GM10248 (cell line): ENCODE measurements around the gene DGKD.

Experiments
- CTCF ChIA-PET: fragments of 300-600 bp; sonication (Branson Sonifier 250); formaldehyde crosslinking; extraction: SDS; loops from one replicate; lab custom pipeline; 2021; ENCODE audit warnings: antibody characterized with exemption; lab: Yijun Ruan, JAX
- POLR2A ChIA-PET: fragments of 350-650 bp; sonication (Branson Sonifier 250); formaldehyde crosslinking; extraction: SDS; loops from one replicate; lab custom pipeline; 2020; ENCODE audit warnings: antibody characterized with exemption; lab: Yijun Ruan, JAX
- DNase-seq: peaks from one replicate; pipeline ENCODE4 v3.0.0; 2012; ENCODE audit errors: extremely low spot score
- TF ChIP-seq, protein P1 (sequence below): IDR thresholded peaks from 2 replicates; pipeline ENCODE4 v1.5.1; 2012; ENCODE audit warnings: mild to moderate bottlenecking, low read depth; ENCODE audit errors: extremely low read depth, missing control alignments, control extremely low read depth

The DGKD gene

DNA sequence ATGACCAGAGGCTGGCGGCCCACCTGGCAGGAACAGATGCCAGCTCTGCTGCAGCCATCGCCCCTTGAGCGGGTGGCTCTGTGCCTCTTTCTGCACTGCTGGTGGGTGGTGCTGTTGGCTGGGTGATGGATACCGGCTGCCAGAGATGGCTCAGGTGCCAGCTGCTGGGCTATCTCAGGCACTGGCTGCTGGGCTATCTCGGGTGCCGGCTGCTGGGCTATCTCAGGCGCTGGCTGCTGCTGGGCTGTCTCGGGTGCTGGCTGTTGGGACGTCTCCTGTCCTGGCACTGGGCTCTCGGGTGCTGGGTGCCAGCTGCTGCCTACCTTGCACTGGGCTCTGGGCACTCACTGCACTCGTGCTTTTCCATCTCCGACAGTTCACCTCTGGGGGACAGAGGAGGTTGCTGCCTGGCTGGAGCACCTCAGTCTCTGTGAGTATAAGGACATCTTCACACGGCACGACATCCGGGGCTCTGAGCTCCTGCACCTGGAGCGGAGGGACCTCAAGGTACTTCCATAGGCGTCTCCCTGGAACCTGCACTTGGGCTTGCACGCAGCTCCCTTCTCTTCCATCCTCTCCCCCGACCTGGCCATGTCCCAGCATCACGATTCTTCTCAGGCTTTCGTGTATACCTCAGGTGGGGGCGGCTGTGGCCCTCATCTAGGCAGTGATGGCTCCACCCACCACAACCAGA lies 113.9 kb downstream of the DGKD start:
- no peak for DNase-seq
- TF ChIP-seq, protein P1, sequence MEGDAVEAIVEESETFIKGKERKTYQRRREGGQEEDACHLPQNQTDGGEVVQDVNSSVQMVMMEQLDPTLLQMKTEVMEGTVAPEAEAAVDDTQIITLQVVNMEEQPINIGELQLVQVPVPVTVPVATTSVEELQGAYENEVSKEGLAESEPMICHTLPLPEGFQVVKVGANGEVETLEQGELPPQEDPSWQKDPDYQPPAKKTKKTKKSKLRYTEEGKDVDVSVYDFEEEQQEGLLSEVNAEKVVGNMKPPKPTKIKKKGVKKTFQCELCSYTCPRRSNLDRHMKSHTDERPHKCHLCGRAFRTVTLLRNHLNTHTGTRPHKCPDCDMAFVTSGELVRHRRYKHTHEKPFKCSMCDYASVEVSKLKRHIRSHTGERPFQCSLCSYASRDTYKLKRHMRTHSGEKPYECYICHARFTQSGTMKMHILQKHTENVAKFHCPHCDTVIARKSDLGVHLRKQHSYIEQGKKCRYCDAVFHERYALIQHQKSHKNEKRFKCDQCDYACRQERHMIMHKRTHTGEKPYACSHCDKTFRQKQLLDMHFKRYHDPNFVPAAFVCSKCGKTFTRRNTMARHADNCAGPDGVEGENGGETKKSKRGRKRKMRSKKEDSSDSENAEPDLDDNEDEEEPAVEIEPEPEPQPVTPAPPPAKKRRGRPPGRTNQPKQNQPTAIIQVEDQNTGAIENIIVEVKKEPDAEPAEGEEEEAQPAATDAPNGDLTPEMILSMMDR: peak; percentile 1
- ChIA-PET CTCF (interaction anchor here (1.2 to 1.7 kb wide), 2 partner anchors 10 to 27 kb away, joined by 3 to 4 read pairs; no protein-coding TSS in a partner anchor), POLR2A (no interaction called here)

DNA sequence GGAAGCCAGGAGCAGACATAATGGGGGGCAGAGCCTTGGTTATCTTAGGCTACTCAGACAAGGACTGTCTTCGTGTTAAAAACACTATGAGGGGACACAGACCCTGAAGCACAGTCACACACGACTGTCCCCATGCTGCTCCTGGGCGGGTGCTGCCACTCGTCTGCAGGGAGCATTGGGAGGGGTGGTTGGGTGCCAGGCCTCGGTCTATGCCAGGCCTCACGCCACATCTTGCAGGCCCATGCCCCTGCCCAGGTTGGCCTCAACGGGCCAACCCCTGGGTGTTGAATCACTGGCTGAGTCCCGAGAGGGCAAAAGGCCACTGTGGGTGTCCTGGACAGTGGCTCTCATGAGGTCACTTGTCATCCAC lies 114.4 kb downstream of the DGKD start:
- CTCF ChIA-PET: no interaction called here
- TF ChIP-seq, protein P1: no peak
- POLR2A ChIA-PET: no interaction called here
- no peak for DNase-seq

DNA sequence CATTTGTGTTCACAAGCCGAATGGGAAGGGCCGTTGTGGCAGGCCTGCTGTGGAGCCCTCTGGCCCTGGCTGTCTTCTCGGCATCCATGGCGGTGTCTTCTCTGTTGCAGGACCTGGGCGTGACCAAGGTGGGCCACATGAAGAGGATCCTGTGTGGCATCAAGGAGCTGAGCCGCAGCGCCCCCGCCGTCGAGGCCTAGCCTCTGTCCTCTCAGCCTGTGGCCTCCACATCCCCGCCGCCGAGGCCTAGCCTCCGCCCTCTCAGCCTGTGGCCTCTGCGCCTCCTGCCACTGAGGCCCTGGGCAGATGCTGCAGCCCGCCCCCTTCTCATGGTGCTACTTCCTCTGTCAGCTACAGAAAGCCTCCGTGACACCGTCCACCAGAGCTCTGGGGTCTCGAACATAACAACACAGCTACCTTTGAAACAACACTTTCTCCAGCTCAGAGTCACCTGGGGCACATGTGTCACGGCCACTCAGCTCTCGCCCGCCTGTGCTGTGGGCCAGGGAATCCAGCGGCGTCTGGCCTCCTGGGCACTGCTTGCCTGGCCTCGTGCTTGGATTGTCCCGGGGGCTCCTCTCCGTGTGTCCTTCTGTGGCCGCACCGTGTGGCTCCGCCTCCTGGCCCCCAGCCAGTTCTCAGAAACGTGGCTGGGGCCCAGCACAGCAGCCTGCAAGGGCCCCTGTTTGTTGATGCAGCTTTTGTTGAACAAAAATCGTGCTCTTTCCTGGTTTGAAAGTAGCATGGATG lies 115.1 kb downstream of the DGKD start:
- no peak for DNase-seq
- ChIA-PET CTCF (no interaction called here), POLR2A (no interaction called here)
- TF ChIP-seq, protein P1: no peak

DNA sequence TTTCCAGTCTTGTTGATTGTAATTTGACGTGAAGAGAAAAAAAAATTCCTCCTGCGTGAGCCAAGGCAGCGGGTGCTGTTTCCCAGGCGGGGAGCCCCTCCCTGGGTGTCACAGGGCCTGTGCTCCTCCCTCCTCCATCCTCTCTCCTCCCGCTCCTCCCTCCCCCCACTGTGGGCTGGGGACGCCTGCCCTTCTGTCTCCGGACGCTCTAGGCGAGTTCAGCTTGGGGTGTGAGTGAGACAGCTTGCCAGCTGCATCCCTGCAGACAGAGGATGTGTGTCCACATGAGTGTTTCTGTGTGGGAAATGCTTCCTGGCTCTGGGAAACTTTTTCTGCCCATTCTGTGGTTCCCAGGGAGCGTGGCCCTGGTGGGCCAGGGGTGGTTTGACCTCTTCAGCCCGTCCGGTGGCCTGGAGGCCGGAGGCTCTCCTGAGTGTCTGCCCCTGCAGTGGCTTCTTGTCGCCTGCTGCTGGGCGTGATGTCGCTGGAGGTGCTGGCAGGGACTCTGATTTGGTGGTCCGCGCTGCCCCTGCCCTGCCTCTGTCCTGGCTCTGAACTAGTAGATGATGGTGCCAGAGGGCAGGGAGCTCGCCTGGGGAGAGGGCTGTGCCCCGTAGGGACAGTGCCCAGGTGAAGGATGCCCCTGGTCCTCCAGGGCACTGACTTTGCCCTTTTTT lies 115.9 kb downstream of the DGKD start:
- CTCF ChIA-PET: no interaction called here
- POLR2A ChIA-PET: no interaction called here
- TF ChIP-seq, protein P1: no peak
- no peak for DNase-seq

DNA sequence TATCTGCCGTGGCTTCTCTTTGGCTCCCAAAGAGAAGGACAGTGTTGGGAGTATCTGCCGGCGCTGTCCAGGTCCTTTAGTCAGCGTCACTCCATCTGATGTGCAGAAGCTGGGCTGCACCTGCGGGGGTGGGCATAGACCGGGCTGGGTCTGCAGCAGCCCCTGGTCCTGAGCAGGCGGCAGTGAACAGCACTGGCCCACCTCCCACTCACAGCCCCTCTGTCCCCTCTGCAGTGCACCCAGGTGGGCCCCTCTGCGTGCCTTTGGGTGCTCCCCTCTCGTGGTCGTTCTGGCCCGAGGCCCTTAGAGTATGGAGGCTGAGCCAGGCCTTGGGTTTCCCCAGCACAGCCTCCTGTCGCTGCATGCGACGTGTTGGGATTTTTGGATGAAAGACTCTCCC lies 116.5 kb downstream of the DGKD start:
- POLR2A ChIA-PET: no interaction called here
- TF ChIP-seq, protein P1: no peak

DNA sequence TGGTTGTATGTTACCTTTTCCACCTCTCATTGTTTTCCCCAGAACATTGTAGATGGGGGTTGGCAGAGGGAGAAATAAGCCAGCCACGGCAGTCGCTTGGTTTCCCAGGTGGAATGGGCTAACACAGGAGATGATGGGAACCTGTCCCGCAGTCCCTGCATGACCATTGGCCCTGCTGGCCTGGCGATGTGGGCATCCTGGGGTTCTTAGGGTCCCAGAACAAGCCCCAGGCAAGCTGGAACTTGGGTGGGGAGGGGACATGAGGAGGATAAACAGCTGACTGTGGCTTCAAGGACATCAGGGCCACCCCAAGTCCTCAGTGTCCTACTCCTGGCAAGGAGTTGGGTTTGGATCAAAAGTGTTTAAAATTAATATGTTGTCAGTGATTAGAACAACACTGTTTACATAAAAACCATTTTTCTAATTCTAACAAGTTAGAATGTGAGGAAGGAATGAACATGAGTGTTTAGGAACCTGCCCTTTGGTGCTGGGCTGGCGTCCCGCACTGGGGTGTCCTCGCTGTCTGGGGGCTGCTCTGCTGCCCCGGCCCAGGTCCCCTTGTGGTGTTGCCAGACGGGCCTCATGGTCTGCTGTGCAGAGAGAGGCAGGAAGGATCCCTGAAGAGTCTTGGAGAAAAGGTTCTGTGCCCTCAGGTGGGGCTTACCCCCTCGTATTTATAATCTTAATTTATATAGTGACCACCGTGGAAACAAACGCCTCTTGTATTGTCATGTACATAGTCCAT lies 117.2 kb downstream of the DGKD start:
- DNase-seq: no peak
- CTCF ChIA-PET: no interaction called here
- TF ChIP-seq, protein P1: no peak
- POLR2A ChIA-PET: no interaction called here

More for the DNA sequence above, 116.5 kb downstream of the DGKD start:
- CTCF ChIA-PET: no interaction called here
- DNase-seq: no peak
